ENCODE measurements around the gene CRTAP. TPM values are rescaled to one million over a fixed set of nuclear protein-coding genes. Genes with fewer than 3 reads are reported as not detected.

The CRTAP gene
- total RNA-seq, 4 donors from 2014 or later, result 234 to 469 (median 380) TPM

GRCh38 chr3:33103034-33103433, 10.8 kb upstream of the CRTAP start:
- TF ChIP-seq CTCF (IDR thresholded peaks at IDR 0.05; ENCODE audit: low read depth), result no peak

- TF ChIP-seq CTCF (IDR thresholded peaks at IDR 0.05; ENCODE audit: low read depth), result no peak
Measured at GRCh38 chr3:33103480-33103879, 10.3 kb upstream of the CRTAP start.

- no peak for TF ChIP-seq CTCF (IDR thresholded peaks at IDR 0.05; ENCODE audit: low read depth)
Measured at GRCh38 chr3:33104803-33105202, 9.0 kb upstream of the CRTAP start.

- no peak for TF ChIP-seq CTCF (IDR thresholded peaks at IDR 0.05; ENCODE audit: low read depth)
Measured at GRCh38 chr3:33105341-33105948, 8.4 kb upstream of the CRTAP start.

GRCh38 chr3:33111581-33111980, 2.2 kb upstream of the CRTAP start:
- TF ChIP-seq CTCF (IDR thresholded peaks at IDR 0.05; ENCODE audit: low read depth), result no peak

- TF ChIP-seq CTCF (IDR thresholded peaks at IDR 0.05; ENCODE audit: low read depth), result no peak
Measured at GRCh38 chr3:33114622-33115023, 809 bp downstream of the CRTAP start.

GRCh38 chr3:33115024-33115768, 1.4 kb downstream of the CRTAP start:
- TF ChIP-seq CTCF (IDR thresholded peaks at IDR 0.05; ENCODE audit: low read depth), result no peak
